ENCODE results near the gene TTC31. TPM values are rescaled to one million over a fixed set of nuclear protein-coding genes. Genes with fewer than 3 reads are reported as not detected.
A peak's percentile ranks its signal among the peaks of the same experiment; 100 is the strongest.

Gene TTC31
- total RNA-seq, 2 experiments from 2014 or later, result 20.3 to 21.9 TPM

DNA sequence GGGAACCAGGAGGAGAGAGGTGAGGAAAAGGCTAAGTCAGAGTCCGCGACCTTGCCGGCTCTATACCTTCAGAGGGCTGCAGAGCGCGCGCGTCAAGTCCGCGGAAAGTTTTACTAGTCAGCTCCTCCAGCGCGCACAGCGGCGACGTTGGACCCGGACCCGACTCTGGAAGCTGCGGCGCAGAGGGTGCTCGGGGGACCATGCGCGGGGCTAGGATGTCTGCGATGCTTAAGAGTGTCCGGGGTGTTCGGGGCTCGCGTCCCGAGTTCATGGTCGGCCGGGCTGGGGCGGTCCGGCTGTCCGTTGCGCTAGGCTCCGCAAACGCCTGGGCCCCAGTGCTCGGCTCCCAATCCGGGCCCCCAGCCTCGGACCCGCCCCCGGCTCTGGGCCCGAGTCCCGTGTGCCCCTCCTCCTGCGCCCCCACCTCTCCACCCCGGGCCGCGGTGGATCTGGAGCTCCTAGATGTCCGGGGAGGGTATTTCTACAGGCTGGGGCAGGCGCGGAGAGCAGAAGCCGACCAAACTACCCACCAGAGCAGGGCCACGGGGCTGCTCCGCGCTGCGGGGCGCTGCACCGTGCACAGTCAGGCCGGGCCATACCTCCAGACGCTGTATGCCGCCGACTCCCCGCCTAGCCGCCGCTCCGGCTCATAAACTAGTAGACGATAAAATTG, 16.5 kb downstream of the TTC31 start, which contains the start of gene LBX2:
Gene LBX2 (minus strand): TSS at position 337 of the 673 bp plus-strand sequence. CDS start 66 bp downstream, at position 271.
- DNase-seq (peak; percentile 68), ATAC-seq (peak; percentile 33)
- H3K27ac Mint-ChIP-seq, result peak within 1 kb of the TSS; percentile 63
- H3K4me3 Mint-ChIP-seq, result peak within 1 kb of the TSS; percentile 78
- intact Hi-C loops (cut with micrococcal nuclease), result no loop called here
- peaks cover 53% of the 10 kb centered on the region for H3K27me3 Mint-ChIP-seq
- ChIA-PET CTCF (interaction anchor here (1.0 to 3.0 kb wide), 4 partner anchors 9 to 33 kb away, joined by 3 to 17 read pairs (median 6); partner anchors contain the start of genes CCDC142 and TTC31), POLR2A (interaction anchor here (0.9 to 5.2 kb wide), 10 partner anchors 7 to 86 kb away, joined by 3 to 23 read pairs (median 4); partner anchors contain the start of genes CCDC142, MRPL53, TTC31 and WBP1)
- H3K9me3 Mint-ChIP-seq, result no peaks in the 10 kb centered on the region
- peaks cover 10% of the 10 kb centered on the region for H3K36me3 Mint-ChIP-seq (ENCODE audit: low read depth)
- TF ChIP-seq, protein P1, sequence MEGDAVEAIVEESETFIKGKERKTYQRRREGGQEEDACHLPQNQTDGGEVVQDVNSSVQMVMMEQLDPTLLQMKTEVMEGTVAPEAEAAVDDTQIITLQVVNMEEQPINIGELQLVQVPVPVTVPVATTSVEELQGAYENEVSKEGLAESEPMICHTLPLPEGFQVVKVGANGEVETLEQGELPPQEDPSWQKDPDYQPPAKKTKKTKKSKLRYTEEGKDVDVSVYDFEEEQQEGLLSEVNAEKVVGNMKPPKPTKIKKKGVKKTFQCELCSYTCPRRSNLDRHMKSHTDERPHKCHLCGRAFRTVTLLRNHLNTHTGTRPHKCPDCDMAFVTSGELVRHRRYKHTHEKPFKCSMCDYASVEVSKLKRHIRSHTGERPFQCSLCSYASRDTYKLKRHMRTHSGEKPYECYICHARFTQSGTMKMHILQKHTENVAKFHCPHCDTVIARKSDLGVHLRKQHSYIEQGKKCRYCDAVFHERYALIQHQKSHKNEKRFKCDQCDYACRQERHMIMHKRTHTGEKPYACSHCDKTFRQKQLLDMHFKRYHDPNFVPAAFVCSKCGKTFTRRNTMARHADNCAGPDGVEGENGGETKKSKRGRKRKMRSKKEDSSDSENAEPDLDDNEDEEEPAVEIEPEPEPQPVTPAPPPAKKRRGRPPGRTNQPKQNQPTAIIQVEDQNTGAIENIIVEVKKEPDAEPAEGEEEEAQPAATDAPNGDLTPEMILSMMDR (IDR thresholded peaks at IDR 0.05), result no peak
- H3K4me1 Mint-ChIP-seq (ENCODE audit: low read depth), result peaks cover 34% of the 10 kb centered on the region

DNA sequence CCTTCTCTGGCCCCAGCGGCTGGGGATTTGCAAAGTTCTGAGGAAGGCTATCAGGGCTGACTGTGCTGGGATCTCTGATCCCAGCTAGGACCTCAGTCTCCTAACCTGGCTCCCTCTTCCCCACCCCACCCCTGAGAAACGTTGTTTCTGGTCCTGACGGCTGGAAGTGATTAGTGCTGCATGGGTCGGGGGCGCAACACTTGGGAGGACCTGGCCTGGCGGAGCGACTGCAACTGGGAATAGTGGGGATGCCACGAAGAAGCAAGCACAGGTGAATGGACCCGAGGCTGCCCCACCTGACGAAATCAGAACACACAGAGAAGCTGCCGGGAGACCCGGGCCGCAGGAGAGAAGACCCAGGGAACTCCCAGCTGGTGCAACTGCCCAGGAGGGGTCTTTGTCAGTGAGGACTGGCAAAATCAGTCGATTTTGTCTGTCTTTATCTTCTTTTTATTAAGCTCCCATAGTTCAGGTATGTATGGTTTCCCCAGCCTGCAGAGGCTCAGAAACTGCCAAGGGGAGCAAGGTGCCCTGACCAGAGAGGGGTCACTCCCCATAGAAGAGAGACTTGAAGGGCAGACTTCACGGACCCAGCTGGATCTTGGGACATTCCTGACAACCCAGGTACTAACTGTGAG, 17.2 kb downstream of the TTC31 start:
- Mint-ChIP-seq H3K9me3 (no peaks in the 10 kb centered on the region), H3K27ac (no peak overlapping the region), H3K36me3 (ENCODE audit: low read depth) (peaks cover 15% of the 10 kb centered on the region), H3K27me3 (peaks cover 55% of the 10 kb centered on the region), H3K4me1 (ENCODE audit: low read depth) (peaks cover 36% of the 10 kb centered on the region), H3K4me3 (peak overlapping the region; percentile 12)
- intact Hi-C loops (cut with micrococcal nuclease), result no loop called here
- DNase-seq, result no peak
- ChIA-PET CTCF (interaction anchor here (0.8 to 2.4 kb wide), 5 partner anchors 9 to 86 kb away, joined by 3 to 9 read pairs (median 5); partner anchors contain the start of gene TLX2), POLR2A (interaction anchor here (0.6 to 5.2 kb wide), 9 partner anchors 8 to 55 kb away, joined by 3 to 23 read pairs (median 4); partner anchors contain the start of genes CCDC142, TLX2, TTC31 and WBP1)
- TF ChIP-seq, protein P1 (IDR thresholded peaks at IDR 0.05), result no peak
- no peak for ATAC-seq

GRCh38 chr2:74500578-74500946, 17.7 kb downstream of the TTC31 start:
- peaks cover 57% of the 10 kb centered on the region for H3K27me3 Mint-ChIP-seq
- H3K27ac Mint-ChIP-seq, result no peak overlapping the region
- intact Hi-C loops (cut with micrococcal nuclease), result no loop called here
- ChIA-PET POLR2A (interaction anchor here (0.7 to 5.2 kb wide), 10 partner anchors 8 to 41 kb away, joined by 3 to 23 read pairs (median 4); partner anchors contain the start of genes AUP1, CCDC142, MRPL53 and TLX2), CTCF (interaction anchor here (0.8 to 2.4 kb wide), 6 partner anchors 8 to 85 kb away, joined by 3 to 9 read pairs (median 4); partner anchors contain the start of gene TLX2)
- H3K4me3 Mint-ChIP-seq, result no peak overlapping the region
- H3K4me1 Mint-ChIP-seq (ENCODE audit: low read depth), result peaks cover 39% of the 10 kb centered on the region
- peaks cover 20% of the 10 kb centered on the region for H3K36me3 Mint-ChIP-seq (ENCODE audit: low read depth)
- DNase-seq (no peak), ATAC-seq (no peak)
- TF ChIP-seq, protein P1 (IDR thresholded peaks at IDR 0.05), result no peak
- no peaks in the 10 kb centered on the region for H3K9me3 Mint-ChIP-seq

DNA sequence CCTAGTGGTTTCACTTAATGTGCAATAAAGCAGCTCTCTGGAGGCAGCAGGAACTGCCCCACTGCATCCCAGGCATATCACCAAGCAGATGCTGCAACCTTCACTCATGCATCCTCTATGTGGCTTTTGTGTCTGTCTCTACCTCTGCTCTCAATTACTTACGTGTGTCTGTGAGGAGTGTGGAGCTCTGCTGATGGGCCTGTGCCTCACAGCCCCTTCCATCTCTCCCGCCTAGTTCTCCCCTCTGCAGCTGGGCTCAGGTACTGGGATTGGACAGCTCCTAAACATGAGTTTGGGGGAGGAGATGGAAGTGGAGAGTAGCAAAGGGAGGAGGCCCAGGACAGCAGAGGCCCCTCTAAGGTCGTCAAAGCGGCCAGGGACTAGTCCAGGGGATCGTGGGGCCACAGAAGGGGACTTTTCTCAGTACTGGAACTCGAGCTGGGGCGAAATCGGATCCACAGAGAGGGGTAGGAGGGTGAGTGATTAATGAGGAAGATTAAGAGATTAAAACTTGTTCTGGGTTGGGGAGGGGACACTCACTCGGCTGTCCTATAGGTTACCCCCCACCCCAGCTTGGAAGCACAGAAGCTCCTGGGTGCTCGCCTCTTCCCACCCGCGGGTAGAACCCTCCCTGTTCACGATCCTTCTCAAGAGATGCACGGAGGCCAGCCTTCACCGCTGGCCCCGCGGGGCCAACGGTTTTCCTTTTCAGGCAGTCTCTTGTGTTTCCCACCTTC, 18.6 kb downstream of the TTC31 start:
- H3K4me3 Mint-ChIP-seq, result peak overlapping the region; percentile 19

More for the DNA sequence above, 18.6 kb downstream of the TTC31 start:
- Mint-ChIP-seq H3K27me3 (peaks cover 60% of the 10 kb centered on the region), H3K4me1 (ENCODE audit: low read depth) (peaks cover 44% of the 10 kb centered on the region), H3K27ac (no peak overlapping the region), H3K36me3 (ENCODE audit: low read depth) (peaks cover 27% of the 10 kb centered on the region), H3K9me3 (no peaks in the 10 kb centered on the region)
- TF ChIP-seq, protein P1 (IDR thresholded peaks at IDR 0.05), result no peak
- no peak for ATAC-seq
- POLR2A ChIA-PET, result interaction anchor here (0.6 to 5.2 kb wide), 11 partner anchors 8 to 42 kb away, joined by 3 to 23 read pairs (median 4); partner anchors contain the start of genes AUP1, CCDC142, MRPL53 and TLX2
- no peak for DNase-seq
- intact Hi-C loops (cut with micrococcal nuclease), result no loop called here
- CTCF ChIA-PET, result interaction anchor here (0.6 to 2.0 kb wide), 4 partner anchors 12 to 84 kb away, joined by 3 to 9 read pairs (median 4); partner anchors contain the start of genes CCDC142, TLX2 and TTC31

All from activated CD8-positive, alpha-beta T cell treated with anti-CD3 and anti-CD28 coated beads for 36 hours (primary cell).